IMR-90 (cell line): ENCODE results near the gene ZEB2. TPM values are rescaled to one million over a fixed set of nuclear protein-coding genes. Genes with fewer than 3 reads are reported as not detected.

ENCODE experiments used
- ATAC-seq: fragments of 200-7000 bp; cut with Tn5 transposase; 2 replicates; pipeline ENCODE4 v1.9.1; 2020; ENCODE audit warnings: low read depth, mild to moderate bottlenecking, moderate library complexity
- BruUV-seq: library from RNA; stranded (reverse); fragments of 400-500 nt; replicated peaks from 2 replicates; lab custom pipeline; 2021; lab: Mats Ljungman, UMichigan
- CTCF ChIA-PET: fragments of 300-600 bp; formaldehyde crosslinking; extraction: SDS; loops from one replicate; lab custom pipeline; 2021; ENCODE audit warnings: antibody characterized with exemption; lab: Yijun Ruan, JAX
- POLR2A ChIA-PET: fragments of 300-600 bp; sonication (Branson Sonifier 250); formaldehyde crosslinking; loops from one replicate; lab custom pipeline; 2022; ENCODE audit warnings: antibody characterized with exemption; ENCODE audit not compliant: unreplicated experiment; lab: Charles Lee
- DNase-seq: peaks from one replicate; pipeline ENCODE4 v3.0.0; 2013
- H2AFZ ChIP-seq: replicated peaks from 2 replicates; pipeline ENCODE3; 2013; ENCODE audit warnings: low read length, mild to moderate bottlenecking; ENCODE audit not compliant: poor library complexity
- H2AK5ac ChIP-seq: 2 replicates; pipeline ENCODE4 v1.6.1; 2013; ENCODE audit warnings: low read depth, low read length, inconsistent platforms
- H2AK9ac ChIP-seq: replicated peaks from 2 replicates; pipeline ENCODE3; 2013; ENCODE audit warnings: mild to moderate bottlenecking, low read depth, low read length, moderate library complexity; ENCODE audit not compliant: poor library complexity
- H2BK120ac ChIP-seq: 2 replicates; pipeline ENCODE4 v1.6.1; 2013; ENCODE audit warnings: low read depth, low read length, inconsistent platforms
- H2BK15ac ChIP-seq: 3 replicates; pipeline ENCODE4 v1.6.1; 2013; ENCODE audit warnings: low read depth, low read length, inconsistent platforms
- H2BK20ac ChIP-seq: 2 replicates; pipeline ENCODE4 v1.6.1; 2013; ENCODE audit warnings: low read depth, mild to moderate bottlenecking, inconsistent platforms, low read length, moderate library complexity
- H2BK5ac ChIP-seq: 2 replicates; pipeline ENCODE4 v1.6.1; 2013; ENCODE audit warnings: mild to moderate bottlenecking, low read depth, low read length, inconsistent platforms; ENCODE audit not compliant: poor library complexity, severe bottlenecking
- H3K14ac ChIP-seq: replicated peaks from 2 replicates; pipeline ENCODE4 v1.6.1; 2013; ENCODE audit warnings: low read depth, low read length, inconsistent platforms
- H3K18ac ChIP-seq: 2 replicates; pipeline ENCODE4 v1.6.1; 2013; ENCODE audit warnings: low read depth, low read length, control low read depth
- H3K23ac ChIP-seq: 2 replicates; pipeline ENCODE4 v1.6.1; 2013; ENCODE audit warnings: low read depth, low read length, inconsistent platforms
- H3K27ac ChIP-seq: 2 replicates; pipeline ENCODE4 v1.5.1; 2013; ENCODE audit warnings: mild to moderate bottlenecking, control low read depth, low read length; ENCODE audit not compliant: insufficient read depth
- H3K27me3 ChIP-seq: 2 replicates; pipeline ENCODE4 v1.6.1; 2013; ENCODE audit warnings: low read length; ENCODE audit not compliant: control insufficient read depth, insufficient read depth
- H3K36me3 ChIP-seq: 2 replicates; pipeline ENCODE4 v1.6.1; 2013; ENCODE audit warnings: low read length, mixed read lengths; ENCODE audit not compliant: control insufficient read depth, insufficient read depth
- H3K4ac ChIP-seq: 2 replicates; pipeline ENCODE4 v1.6.1; 2013; ENCODE audit warnings: low read depth, low read length, inconsistent platforms
- H3K4me1 ChIP-seq: 2 replicates; pipeline ENCODE4 v1.6.1; 2013; ENCODE audit warnings: low read length, mixed read lengths; ENCODE audit not compliant: control insufficient read depth, insufficient read depth
- H3K4me2 ChIP-seq: 2 replicates; pipeline ENCODE4 v1.6.1; 2013; ENCODE audit warnings: low read depth, mild to moderate bottlenecking, control low read depth, low read length, moderate library complexity
- H3K4me3 ChIP-seq: 2 replicates; pipeline ENCODE4 v1.5.1; 2013; ENCODE audit warnings: low read depth, mild to moderate bottlenecking, control low read depth, low read length, moderate library complexity; ENCODE audit not compliant: insufficient read depth
- H3K56ac ChIP-seq: 2 replicates; pipeline ENCODE4 v1.6.1; 2013; ENCODE audit warnings: low read length, inconsistent platforms; ENCODE audit not compliant: insufficient read depth; ENCODE audit errors: extremely low read depth
- H3K79me1 ChIP-seq, 2 experiments: 2 replicates each; pipeline ENCODE4 v1.6.1; 2013; ENCODE audit warnings: low read length in 2 of 2, inconsistent platforms in 1 of 2, low read depth in 1 of 2
- H3K9ac ChIP-seq: 2 replicates; pipeline ENCODE4 v1.6.1; 2013; ENCODE audit warnings: low read depth, low read length, control low read depth
- H3K9me1 ChIP-seq: 2 replicates; pipeline ENCODE4 v1.6.1; 2013; ENCODE audit warnings: low read length, inconsistent platforms; ENCODE audit not compliant: insufficient read depth
- H3K9me3 ChIP-seq: 2 replicates; pipeline ENCODE4 v1.6.1; 2013; ENCODE audit warnings: low read length; ENCODE audit not compliant: control insufficient read depth, insufficient read depth
- H4K20me1 ChIP-seq: 2 replicates; pipeline ENCODE4 v1.6.1; 2013; ENCODE audit warnings: low read length, inconsistent platforms; ENCODE audit not compliant: insufficient read depth
- H4K5ac ChIP-seq: 2 replicates; pipeline ENCODE4 v1.6.1; 2013; ENCODE audit warnings: mild to moderate bottlenecking, low read depth, low read length, control low read depth
- H4K8ac ChIP-seq, 2 experiments: 2 replicates each; pipeline ENCODE4 v1.6.1; 2013; ENCODE audit warnings: low read depth in 2 of 2, low read length in 2 of 2, control low read depth in 1 of 2, inconsistent platforms in 1 of 2
- H4K91ac ChIP-seq: 2 replicates; pipeline ENCODE4 v1.6.1; 2013; ENCODE audit warnings: low read depth, low read length, inconsistent platforms; ENCODE audit not compliant: insufficient read depth
- BHLHE40 ChIP-seq: fragments of 150-350 bp; IDR thresholded peaks from 2 replicates; pipeline ENCODE4 v1.6.1; 2016; ENCODE audit warnings: mild to moderate bottlenecking, low read depth, low read length
- CEBPB ChIP-seq: IDR thresholded peaks from 2 replicates; pipeline ENCODE4 v1.6.1; 2012; ENCODE audit warnings: low read depth, low read length, improper control_type of control experiment
- CHD1 ChIP-seq: IDR thresholded peaks from 2 replicates; pipeline ENCODE4 v1.6.1; 2012; ENCODE audit warnings: low read depth, low read length, improper control_type of control experiment
- FOS ChIP-seq: fragments of 150-350 bp; IDR thresholded peaks from 2 replicates; pipeline ENCODE4 v1.6.1; 2016; ENCODE audit warnings: low read depth, low read length
- MAFK ChIP-seq: IDR thresholded peaks from 2 replicates; pipeline ENCODE4 v1.6.1; 2012; ENCODE audit warnings: low read depth, low read length, improper control_type of control experiment
- MAZ ChIP-seq: IDR thresholded peaks from 2 replicates; pipeline ENCODE4 v1.6.1; 2012; ENCODE audit warnings: low read depth, mild to moderate bottlenecking, low read length, improper control_type of control experiment, moderate library complexity, borderline replicate concordance
- MXI1 ChIP-seq: IDR thresholded peaks from 2 replicates; pipeline ENCODE4 v1.6.1; 2012; ENCODE audit warnings: low read depth, mild to moderate bottlenecking, low read length, moderate library complexity, borderline replicate concordance
- NFE2L2 ChIP-seq: fragments of 150-350 bp; IDR thresholded peaks from 2 replicates; pipeline ENCODE4 v1.6.1; 2016; ENCODE audit warnings: low read depth, mild to moderate bottlenecking, low read length
- POLR2A ChIP-seq: IDR thresholded peaks from 2 replicates; pipeline ENCODE4 v1.6.1; 2012; ENCODE audit warnings: mild to moderate bottlenecking, low read depth, low read length
- RAD21 ChIP-seq: IDR thresholded peaks from 2 replicates; pipeline ENCODE4 v1.6.1; 2012; ENCODE audit warnings: low read length, improper control_type of control experiment
- RCOR1 ChIP-seq: IDR thresholded peaks from 2 replicates; pipeline ENCODE4 v1.6.1; 2012; ENCODE audit warnings: mild to moderate bottlenecking, low read length, improper control_type of control experiment; ENCODE audit not compliant: insufficient replicate concordance
- RFX5 ChIP-seq: IDR thresholded peaks from 2 replicates; pipeline ENCODE4 v1.8.0; 2012; ENCODE audit warnings: low read depth, mild to moderate bottlenecking, low read length, moderate library complexity
- SMC3 ChIP-seq: fragments of 150-350 bp; IDR thresholded peaks from 2 replicates; pipeline ENCODE4 v1.6.1; 2016; ENCODE audit warnings: low read depth, mild to moderate bottlenecking, antibody characterized with exemption, low read length, moderate library complexity
- USF2 ChIP-seq: fragments of 150-350 bp; IDR thresholded peaks from 2 replicates; pipeline ENCODE4 v1.6.1; 2017; ENCODE audit warnings: mild to moderate bottlenecking, antibody characterized with exemption, low read length, low read depth
- WGBS, 2 experiments: methylation state at CpG; one replicate each; pipeline versions ENCODE4 v1.1.5 to v1.1.7; 2013; ENCODE audit warnings: missing lambda C conversion rate in 2 of 2; ENCODE audit not compliant: insufficient read length in 1 of 2; ENCODE audit errors: extremely low coverage in 2 of 2; 5-methylcytosine and 5-hydroxymethylcytosine counted together
- dilution Hi-C: fragments of 300-500 bp; cut with HindIII; formaldehyde crosslinking; loops from one replicate; pipeline ENCODE4 v1.14.3; 2018; ENCODE audit warnings: low sequenced_read_pairs; ENCODE audit not compliant: unreplicated experiment
- in situ Hi-C: fragments of 300-500 bp; cut with MboI; formaldehyde crosslinking; loops from 3 replicates; pipeline ENCODE4 v1.14.3; 2019; ENCODE audit warnings: low sequenced_read_pairs, inconsistent platforms, mixed read lengths
- intact Hi-C: fragments of 100-400 bp; cut with micrococcal nuclease; formaldehyde crosslinking; loops from 2 replicates; pipeline ENCODE4 v1.10.0; 2022
- polyA plus RNA-seq, 3 experiments: library from polyadenylated mRNA; depleted of rRNA; stranded (reverse); fragments of >200 nt; gene quantifications; 2 replicates each; pipeline ENCODE4 v1.2.3, GENCODE V29; 2012; ENCODE audit warnings: low replicate concordance in 1 of 3
- total RNA-seq: library from RNA; depleted of rRNA; stranded (reverse); fragments of >200 nt; gene quantifications from 2 replicates; pipeline ENCODE4 v1.2.3, GENCODE V29; 2012
- TF ChIP-seq, protein P1 (sequence below): fragments of 150-350 bp; IDR thresholded peaks from 2 replicates; pipeline ENCODE4 v1.6.1; 2016; ENCODE audit warnings: low read depth, mild to moderate bottlenecking, low read length, moderate library complexity, borderline replicate concordance

ZEB2 gene
- total and polyA plus RNA-seq, 2 of the 4 experiments (the other 2 are of a cell fraction) = 22.4 to 50.9 TPM

DNA sequence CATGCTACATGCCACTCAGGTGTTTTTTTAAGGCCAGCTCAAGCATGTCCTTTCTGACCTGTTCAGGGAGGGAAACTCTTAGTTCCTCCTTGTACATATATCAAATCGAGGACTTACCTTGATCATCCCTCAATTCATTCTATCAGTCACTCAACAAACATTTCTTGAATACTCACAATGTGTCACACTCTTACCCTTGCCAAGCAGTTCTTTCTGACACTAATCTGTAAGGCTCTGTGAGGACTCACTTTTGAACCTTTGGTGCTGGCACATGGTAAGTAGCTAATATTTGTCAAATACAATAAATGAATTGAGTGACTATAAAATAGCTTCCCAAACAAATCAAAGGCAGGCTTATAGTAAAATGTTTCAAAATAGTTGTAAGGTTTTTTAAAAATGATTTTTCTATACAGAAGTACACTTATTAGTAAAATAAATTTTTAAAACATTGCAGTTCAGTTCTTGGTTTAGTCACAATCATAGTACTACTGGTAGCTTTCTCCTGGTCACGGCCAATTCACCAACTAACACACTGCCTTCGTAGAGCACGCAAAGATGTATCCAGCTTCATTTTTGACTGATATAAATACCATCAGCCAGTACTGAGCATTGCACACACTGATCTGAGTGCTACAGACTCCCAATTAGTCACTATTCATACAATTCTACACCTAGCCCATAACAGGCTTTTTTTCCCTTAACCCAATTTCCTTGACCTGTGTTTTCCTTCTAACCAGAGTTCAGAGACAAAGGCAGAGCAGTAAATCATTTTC lies 50.9 kb downstream of the ZEB2 start:
- Histone ChIP-seq H3K27me3 (no peaks in the 10 kb centered on the region), H3K14ac (no peak overlapping the region), H4K8ac (no peak overlapping the region), H3K27ac (no peak overlapping the region), H3K56ac (no peak overlapping the region), H3K4ac (no peak overlapping the region), H3K9ac (no peak overlapping the region), H2AK5ac (no peak overlapping the region), H2BK120ac (no peak overlapping the region), H4K91ac (no peak overlapping the region), H3K18ac (no peak overlapping the region), H4K5ac (no peak overlapping the region), H2AFZ (no peak overlapping the region), H3K9me3 (no peaks in the 10 kb centered on the region), H3K9me1 (peaks cover 4% of the 10 kb centered on the region), H3K4me1 (no peaks in the 10 kb centered on the region; the same call in 1 of the 2 replicates), H3K79me1 (peaks cover 44 to 72% of the 10 kb centered on the region in 2 experiments), H3K4me2 (no peak overlapping the region), H2BK20ac (no peak overlapping the region), H3K36me3 (peaks cover 9% of the 10 kb centered on the region), H2BK5ac (no peak overlapping the region), H2AK9ac (no peak overlapping the region), H3K23ac (no peak overlapping the region), H3K4me3 (no peak overlapping the region), H4K20me1 (peaks cover 20% of the 10 kb centered on the region; the same call in 1 of the 2 replicates), H2BK15ac (no peak overlapping the region)
- in situ Hi-C loops = no loop called here
- DNase-seq = no peak
- intact Hi-C loops = no loop called here
- ChIA-PET CTCF (interaction anchor here (0.6 kb wide), 1 partner anchor 1343 kb away, joined by 3 read pairs; no protein-coding TSS in a partner anchor), POLR2A (no interaction called here)
- ATAC-seq = no peak
- dilution Hi-C loops = no loop called here
- WGBS, 2 experiments = 79% methylated on average over 4 of the region's 4 CpGs; no CpG with 5 or more reads in 1 of the 2 experiments
- BruUV-seq = no TSS peak
- TF ChIP-seq RCOR1 (no peak), CEBPB (no peak), MAZ (no peak), MXI1 (no peak), FOS (no peak), SMC3 (no peak), POLR2A (no peak), MAFK (no peak), NFE2L2 (no peak), CHD1 (no peak), RAD21 (no peak), RFX5 (no peak), USF2 (no peak), BHLHE40 (no peak)
- TF ChIP-seq, protein P1, sequence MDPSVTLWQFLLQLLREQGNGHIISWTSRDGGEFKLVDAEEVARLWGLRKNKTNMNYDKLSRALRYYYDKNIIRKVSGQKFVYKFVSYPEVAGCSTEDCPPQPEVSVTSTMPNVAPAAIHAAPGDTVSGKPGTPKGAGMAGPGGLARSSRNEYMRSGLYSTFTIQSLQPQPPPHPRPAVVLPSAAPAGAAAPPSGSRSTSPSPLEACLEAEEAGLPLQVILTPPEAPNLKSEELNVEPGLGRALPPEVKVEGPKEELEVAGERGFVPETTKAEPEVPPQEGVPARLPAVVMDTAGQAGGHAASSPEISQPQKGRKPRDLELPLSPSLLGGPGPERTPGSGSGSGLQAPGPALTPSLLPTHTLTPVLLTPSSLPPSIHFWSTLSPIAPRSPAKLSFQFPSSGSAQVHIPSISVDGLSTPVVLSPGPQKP = no peak
